NCI-H774 (cell line): ENCODE data around the gene FRMD1.

ENCODE experiments used
- DNase-seq: peaks from one replicate; lab custom pipeline; 2025; lab: John Stamatoyannopoulos, UW

The FRMD1 gene

GRCh38 chr6:168078943-168079405, at the start of gene FRMD1:
FRMD1 (minus strand) TSS chr6:168079212; CDS start chr6:168079094, 118 bp downstream.
- no peak for DNase-seq

GRCh38 chr6:168128006-168128630, 49.1 kb upstream of the FRMD1 start:
- no peak for DNase-seq

GRCh38 chr6:168127384-168127868, 48.4 kb upstream of the FRMD1 start:
- DNase-seq, result no peak

DNA sequence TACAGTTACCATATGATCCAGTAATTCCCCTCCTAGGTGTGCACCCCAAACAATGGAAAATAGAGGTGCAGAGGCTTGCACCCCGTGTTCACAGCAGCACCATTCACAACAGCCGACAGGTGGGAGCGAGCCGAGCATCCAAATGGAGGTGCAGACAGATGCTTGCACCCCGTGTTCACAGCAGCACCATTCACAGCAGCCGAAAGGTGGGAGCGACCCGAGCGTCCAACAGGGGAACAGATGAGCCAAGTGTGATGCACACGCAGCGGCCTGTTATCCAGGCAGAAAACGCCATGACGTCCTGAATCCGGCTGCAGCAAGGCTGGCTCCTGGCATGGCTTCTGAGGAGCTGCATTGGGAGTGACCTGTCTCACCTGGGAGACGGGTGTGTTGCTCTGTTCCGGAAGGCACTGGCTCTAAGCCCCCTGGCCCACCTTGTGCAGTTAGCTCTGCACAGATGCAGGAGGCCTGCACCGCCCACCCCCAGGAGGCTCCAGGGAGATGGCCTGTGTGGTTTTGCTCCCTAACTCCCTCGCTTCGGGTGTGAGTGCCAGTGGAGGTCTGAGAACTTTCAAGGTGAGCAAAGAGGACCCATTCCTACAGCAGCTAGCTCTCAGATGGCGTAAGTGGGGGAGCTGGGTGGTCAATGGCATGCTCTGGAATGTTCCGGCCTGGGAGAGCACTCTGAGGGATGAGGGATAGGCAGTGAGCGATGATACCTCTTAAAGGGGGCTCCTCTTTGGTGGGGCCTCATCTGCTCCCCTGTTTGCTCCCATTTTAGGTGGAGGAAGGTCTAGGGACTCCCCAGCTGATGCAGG, 47.8 kb upstream of the FRMD1 start:
- no peak for DNase-seq

DNA sequence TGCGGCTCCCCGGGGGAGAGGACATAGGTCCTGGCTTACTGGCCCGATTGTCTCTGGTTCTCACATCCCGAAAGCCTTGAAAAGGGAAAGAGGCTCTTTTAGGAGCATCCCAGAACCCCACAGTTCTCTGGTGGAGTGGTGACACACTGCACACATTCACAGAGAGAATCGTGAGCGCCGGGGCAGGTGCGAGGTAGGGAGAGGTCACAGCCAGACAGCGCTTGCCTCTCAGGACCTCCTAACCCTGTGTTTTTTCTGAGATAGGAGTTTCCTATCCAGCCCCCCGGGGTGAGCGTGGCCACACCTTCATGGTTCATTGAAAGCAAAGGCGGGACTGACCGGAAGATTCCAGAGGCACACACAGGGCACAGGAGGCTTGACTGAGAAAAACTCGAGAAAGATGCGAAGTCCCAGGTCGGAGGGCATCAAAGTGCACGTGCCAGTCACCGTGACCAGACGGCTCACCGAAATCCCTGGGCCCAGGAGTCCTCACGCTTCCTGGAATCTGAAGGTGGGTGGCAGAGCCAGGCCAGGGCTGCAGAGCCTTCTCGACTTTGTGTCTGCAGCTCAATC, 46.5 kb upstream of the FRMD1 start:
- DNase-seq, result no peak

DNA sequence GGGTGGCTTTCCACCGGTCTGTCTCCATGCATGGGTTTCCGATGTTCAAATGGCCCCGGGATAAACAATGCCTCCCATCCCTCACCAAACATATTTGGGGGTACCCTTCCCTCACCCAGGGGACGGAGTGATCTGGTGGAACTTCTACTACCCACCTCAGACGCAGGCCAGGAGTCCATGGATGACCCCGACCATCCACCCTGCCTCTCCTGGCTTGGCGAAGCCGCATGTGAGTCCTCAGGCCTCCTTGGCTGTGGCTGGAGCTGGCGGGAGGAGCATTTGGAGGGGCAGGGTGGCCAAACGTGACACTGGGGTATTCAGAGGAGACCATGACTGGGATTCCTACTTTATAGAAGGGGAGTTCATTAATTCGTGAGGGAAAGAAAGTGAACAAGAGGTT, 45.9 kb upstream of the FRMD1 start:
- DNase-seq, result no peak

- DNase-seq, result no peak
Observed at GRCh38 chr6:168124158-168124557, 45.1 kb upstream of the FRMD1 start.

DNA sequence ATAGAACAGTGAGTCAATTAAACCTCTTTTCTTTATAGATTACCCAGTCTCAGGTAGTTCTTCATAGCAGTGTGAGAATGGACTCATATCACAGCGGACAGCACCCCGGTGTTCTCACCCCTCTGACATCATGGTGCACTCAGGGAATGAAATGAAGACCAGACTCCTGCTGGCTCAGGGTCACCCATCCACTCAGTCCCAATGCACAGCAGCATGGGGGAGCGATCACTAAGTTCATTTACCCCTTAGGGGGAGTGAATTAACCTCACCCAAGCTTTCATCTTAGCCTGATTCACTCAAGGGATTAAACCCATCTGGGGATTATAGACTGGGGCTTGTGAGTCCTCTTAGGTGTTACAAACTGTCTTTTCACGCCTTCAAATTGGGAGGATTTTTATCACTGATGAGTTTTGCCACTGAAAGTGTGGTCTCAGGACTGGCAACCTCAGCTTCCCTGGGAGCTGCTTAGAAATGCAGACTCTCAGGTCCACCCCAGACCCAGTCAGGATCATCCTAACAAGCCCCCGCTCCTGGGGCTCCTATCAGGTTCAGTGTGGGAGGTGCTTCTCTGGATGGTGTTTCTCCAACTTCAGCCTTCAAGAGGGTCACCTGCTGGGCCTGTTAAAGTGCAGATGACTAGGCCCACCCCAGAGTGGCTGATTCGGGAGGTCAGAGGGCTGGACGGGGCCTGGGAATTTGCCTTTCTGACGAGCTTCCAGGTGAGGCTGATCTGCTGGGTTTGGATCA, 44.3 kb upstream of the FRMD1 start:
- DNase-seq, result no peak

GRCh38 chr6:168122521-168122920, 43.5 kb upstream of the FRMD1 start:
- no peak for DNase-seq

DNA sequence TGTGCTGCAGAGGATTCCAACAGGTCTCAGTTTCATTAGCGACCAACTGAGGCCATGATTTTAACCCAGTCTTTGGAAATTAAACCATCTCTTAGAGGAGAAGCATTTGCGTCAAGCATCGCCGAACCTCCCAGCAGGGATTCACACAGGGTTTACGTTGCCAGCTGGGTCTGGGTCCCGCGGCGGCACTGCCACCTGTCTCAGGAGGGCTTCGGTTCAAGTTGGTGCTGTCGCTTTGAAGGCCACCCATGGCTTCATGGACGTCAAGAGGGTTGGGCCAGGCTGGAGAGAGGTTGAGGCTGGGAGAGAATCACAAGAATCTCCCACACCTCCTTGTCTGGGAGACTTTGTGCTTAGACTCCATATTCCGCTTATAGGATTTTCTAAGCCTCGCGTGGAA, 43.0 kb upstream of the FRMD1 start:
- DNase-seq, result no peak

DNA sequence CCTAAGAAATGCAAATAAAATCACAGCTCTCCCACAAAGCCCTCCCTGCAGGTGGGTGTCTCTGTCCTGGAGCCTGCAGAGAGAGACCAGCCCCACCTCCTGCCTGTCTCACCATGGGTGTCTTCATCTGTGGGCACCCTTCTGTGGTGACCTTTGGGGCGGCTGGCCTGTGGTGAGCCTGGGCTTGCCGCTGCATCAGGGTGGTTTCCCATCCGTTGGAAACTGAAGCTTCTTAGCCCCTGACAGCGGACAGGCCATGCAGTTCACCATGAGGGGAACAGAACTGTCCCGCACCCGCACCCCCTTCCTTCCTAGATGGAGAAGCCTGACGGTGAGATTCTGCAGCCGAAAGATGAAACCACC, 42.3 kb upstream of the FRMD1 start:
- no peak for DNase-seq

DNA sequence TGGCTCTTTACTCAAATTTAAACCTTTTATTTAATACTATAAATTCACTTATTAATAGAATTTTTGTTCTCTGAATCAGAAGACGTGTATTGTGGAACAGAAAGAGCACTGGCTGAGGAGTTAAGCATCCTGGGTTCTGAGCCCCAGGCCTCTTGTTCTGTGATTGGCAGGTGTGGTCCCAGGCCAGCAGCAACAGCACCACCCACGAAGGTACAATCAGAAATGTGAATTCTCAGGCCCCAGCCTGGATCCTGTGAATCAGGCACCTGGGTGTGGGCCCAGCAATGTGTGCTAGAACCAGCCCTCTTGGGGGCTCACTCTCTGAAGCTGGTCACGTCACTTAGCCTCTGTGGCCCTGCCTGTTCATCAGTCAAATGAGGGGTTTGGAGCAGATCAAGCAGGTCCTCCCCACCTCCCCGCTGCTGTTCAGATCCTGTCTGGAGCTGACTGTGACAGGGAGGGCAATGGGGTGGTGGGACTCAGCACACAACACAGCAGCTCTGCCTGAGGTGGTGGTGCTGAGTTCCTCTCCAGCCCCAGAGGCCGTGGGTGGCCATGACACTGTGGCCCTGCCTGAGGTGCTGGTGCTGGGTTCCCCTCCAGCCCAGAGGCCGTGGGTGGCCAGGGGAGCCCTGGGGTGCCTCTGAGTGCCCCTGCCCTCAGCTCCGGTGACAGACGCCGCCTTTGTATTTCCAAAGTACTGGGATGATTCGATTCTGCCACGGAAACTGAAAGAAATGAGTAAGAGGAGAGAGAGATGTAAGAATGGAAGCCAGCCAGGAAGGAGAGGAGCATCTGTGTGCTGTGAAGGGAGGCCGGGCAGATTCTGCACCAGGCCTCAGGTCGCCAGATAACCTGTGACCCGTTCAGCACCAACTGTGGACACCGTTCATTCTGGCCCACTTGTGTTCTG, 41.6 kb upstream of the FRMD1 start:
- DNase-seq, result no peak

GRCh38 chr6:168119539-168119938, 40.5 kb upstream of the FRMD1 start:
- DNase-seq, result no peak

DNA sequence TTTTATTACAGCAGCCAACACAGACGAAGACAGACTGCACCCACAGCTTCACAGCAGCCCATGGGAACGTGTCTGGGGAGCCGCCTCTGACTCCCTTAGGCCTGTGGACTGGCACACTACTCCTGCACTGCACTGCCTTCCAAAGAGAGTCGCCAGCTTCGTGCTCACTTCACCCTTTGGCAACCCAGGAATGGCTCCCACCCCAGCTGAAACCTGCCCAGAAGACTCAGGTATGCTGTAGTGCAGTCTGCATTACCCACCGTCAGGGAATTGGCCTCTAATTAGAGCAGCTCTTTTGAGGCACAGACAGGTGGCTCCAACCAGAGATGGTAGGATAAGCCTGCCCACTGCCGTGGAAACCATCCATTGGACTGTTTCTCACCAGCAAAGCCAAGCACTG, 39.9 kb upstream of the FRMD1 start:
- DNase-seq, result no peak

GRCh38 chr6:168117942-168118341, 38.9 kb upstream of the FRMD1 start:
- no peak for DNase-seq

GRCh38 chr6:168116975-168117899, 38.2 kb upstream of the FRMD1 start:
- DNase-seq, result no peak

- no peak for DNase-seq
Observed at GRCh38 chr6:168116438-168116974, 37.5 kb upstream of the FRMD1 start.

DNA sequence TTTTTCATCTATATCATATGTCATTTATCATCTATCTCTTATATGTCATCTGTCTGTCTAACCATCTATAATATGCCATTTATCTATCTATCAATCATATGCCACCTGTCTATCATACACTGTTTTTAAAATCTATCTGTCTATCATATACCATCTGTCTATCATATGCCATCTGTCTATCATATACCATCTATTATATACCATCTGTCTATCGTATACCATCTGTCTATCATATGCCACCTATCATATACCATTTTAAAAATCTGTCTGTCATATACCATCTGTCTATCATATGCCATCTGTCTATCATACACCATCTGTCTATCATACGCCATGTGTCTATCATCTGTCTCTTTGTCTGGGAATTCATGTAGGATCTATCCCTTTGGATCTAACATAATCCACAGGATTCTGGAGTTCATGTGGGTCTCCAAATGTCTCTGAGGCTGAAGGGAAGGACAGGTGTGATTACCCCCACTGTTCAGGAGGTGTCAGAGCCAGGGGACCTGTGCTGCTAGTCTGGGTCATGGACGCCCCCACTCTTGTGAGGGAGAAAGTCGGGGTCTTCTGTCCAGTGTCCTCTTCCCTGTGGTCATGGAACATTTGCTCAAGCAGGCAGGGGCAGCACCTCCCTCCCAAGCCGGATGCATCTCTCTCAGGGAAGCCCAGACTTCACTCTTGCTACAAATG, 36.9 kb upstream of the FRMD1 start:
- no peak for DNase-seq

- DNase-seq, result no peak
Observed at GRCh38 chr6:168113226-168113625, 34.2 kb upstream of the FRMD1 start.
